Stimulated activated CD4-positive, alpha-beta T cell treated with anti-CD3 and anti-CD28 coated beads, Interleukin-15, amount 100 ng/mL, for 48 hours (primary cell): ENCODE results near the gene PLPP4.

Experiments used
- DNase-seq, 2 donors: peaks; one replicate each; pipeline ENCODE4 v3.0.0-alpha.2; 2020; ENCODE audit warnings: low read depth in 2 of 2

PLPP4 gene

DNA sequence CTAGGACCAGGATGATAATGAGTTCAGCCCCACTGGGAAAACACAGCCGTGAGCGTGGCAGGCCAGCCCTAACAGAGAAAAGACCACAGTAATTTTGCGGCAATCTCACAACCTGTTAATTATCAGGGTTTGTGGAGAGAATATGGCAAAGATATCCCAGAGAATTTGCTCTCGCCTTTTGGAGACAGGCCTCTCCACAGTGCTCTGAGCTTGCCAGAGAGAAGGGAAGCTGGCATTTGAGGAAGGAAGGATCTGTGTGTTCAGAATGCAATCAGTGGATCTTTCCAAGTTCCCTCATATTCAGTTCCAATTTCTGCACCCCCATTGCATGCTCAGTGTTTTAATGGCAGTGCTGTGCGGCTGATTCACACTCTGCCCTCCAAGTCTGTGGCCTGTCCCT is 60.2 kb downstream of the PLPP4 start:
- DNase-seq = no peak

DNA sequence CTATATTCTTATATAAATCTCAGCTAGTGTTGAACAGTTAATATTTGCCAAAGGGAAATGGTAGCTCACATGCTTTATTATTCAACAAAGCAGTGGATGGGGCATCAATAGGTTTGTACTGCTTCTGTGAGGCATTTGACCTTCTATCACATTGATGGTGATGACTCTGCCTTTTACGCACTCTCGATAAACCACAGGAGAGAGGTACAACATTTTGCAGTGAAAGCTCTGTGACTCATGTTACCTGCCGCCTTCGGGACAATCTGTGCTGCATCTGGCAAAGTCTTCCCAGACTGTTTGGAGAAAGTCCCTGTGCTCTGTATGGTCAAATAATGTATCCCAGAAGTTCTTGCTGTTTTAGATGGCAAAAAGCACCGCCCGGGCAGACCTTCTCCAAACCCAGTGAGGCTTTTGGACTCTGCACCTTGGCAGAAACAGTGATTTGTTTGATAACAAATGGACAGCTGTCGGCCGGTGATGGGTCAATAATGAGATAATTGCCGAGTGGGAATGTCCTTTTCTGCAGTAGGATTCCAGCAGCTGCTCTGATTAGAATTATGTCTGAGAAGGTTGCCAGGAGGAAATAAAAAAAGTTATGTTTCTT is 61.0 kb downstream of the PLPP4 start:
- DNase-seq = no peak

DNA sequence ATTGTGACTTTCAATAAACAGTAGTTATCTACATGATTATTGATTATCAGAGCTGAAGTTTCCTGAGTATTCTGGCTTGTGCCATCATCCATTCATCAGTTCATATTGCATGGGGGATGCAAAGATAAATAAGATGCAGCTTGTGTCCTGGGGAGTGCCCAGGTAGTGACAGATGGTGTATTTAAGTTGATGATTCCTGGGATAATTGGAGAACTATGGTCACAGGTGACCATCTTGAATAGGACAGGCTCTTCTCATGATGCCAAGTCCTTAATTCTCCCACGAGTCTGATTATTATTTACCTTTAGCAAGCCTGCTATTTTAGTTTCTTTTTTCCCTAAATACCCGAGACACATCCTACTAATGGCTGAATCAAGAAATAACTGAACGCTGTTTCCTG is 64.9 kb downstream of the PLPP4 start:
- no peak for DNase-seq

DNA sequence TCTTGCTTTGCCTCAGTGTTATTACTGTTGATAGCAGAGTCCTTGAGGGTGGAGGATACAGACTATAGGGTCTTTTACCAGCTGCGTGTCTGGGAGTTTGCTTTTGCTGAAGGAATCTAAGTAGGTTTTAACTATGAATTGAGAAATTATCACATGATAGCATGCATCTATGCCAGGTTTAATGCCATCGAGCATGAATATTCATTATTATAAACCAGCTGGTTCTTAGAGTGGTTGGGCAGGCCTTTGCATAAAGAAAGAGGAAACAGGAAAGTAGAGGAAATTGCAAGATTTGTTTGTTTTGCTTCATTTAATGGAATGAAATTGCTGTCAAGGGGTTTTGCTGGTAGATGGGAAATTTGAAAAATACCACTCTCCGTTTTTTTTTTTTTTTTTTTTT is 70.7 kb downstream of the PLPP4 start:
- DNase-seq = no peak

DNA sequence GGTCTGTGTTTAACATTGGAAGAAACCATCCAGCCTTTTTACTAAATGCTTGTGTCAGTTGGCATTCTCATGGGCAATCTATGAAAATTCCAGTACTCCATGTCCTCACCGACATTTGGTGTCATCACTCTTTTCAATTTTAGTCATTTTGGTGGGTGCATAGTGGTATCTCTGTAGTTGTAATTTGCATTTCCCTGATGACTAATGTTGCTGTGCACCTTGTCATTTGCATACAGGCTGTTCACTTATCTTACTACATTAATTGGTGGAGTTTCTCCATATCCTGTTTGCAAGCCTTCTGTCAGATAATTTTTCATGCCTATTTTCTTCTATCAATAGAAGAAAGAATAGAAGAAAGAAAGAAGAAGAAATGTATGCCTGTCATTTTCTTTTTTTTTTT is 73.7 kb downstream of the PLPP4 start:
- no peak for DNase-seq

DNA sequence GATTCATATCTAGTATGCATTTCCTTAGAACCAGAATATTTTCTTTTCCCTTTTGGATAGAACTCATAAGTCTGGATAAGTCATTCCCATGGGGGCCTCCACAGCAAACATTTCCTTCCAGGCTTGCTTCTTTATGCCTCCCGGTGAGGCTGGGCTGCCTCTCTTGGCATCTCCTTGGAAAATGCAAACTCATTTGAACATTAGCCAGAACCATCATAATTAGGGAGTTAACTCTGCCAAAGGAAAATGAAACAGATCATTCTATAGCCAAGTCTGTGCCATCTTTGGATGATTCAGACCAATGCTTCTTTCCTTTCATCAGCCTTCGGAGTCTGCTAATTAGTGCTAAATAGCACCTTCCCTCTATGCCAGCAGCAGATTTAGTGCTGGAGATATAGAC is 81.1 kb downstream of the PLPP4 start:
- no peak for DNase-seq

DNA sequence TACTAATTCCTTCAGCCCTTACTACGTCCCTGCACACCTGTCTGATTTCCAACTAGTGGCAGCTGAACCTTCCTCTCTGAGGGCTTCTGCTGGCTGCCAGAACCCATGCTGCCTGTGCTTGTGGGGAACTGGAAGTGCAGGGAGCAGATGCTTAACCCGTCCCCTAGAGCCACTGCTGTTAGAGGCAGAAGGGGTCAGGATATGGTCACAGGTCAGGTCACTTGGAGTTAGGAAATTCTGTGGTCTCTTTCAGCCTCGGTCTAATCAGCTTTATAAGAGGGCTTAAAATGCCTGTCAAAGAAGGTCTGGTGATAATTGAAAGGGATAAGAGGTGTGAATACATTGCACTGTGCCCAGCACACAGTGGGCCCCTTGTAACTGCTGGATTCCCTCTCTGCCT is 82.0 kb downstream of the PLPP4 start:
- DNase-seq = no peak

DNA sequence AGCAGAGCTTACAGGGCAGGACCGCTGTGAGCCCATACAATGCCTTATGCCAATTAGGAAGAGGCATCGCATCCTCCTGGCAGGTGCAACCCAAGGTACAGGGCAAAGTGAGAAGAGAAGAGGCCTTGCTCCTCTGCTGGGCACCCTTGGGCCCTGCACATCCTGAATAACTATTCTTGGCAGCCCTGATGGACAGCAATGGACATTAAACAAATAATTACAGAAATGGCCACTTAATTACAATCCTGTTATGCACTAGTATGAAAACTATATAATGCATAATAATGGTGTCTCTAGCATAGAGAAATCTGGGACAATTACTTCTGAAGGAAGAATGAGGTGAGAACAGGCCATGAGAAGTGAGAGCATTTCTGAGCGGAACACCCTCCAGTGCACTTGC is 83.5 kb downstream of the PLPP4 start:
- DNase-seq = no peak

DNA sequence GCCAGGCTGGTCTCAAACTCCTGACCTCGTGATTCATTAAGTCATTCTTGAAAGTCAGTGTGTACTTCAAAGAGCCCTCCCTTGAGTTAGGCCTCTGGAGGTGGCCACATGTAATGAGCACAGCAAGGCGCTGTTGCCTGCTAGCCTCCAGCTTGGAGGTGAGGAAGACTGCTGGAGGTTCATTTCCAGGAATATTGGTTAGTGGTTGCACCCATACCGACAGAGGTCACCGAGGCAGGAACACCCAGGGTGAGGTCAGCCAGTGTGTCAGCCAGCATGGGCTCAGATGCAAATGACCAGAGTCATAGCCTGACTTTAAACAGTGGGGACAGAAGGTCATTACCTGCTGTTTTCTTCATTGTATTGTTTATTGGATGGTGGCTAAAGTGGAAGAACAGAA is 85.0 kb downstream of the PLPP4 start:
- no peak for DNase-seq

DNA sequence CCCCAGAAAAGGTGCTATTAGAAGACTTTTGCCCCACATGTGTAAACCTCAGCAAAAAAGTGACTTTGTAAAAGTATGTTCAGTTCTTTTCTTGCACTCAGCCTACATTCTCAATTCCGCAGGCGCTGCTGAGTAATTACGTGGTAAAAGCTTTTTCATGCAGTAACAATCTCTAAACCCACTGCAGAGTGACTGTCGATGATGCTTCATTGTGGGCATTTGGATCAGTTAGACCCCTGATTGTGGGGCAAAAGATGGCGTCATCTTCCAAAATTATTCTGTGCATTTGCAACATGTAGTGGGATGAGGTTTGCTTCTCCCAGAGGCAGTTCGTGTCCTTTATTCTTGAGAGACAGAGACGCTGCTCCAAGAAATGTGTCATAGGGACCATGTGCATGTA is 85.6 kb downstream of the PLPP4 start:
- no peak for DNase-seq

DNA sequence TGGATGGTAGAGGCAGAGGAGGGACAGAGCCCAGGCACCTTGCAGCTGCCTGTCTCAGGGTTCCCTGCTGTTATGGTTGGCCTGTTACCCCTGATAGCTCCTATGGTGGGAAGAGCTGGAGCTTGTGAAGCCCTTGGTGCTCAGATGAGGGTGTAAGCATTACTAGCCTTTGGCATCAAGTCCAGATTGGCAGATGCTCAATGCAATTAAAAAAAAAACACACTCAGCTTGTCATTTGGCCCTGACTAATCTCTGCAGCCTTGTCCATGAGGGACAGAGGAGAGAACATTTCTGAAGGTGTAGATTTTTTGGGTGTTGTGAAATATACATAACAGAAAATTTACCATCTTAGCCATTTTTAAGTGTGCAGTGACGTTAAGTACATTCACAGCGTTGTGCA is 86.3 kb downstream of the PLPP4 start:
- DNase-seq = no peak

DNA sequence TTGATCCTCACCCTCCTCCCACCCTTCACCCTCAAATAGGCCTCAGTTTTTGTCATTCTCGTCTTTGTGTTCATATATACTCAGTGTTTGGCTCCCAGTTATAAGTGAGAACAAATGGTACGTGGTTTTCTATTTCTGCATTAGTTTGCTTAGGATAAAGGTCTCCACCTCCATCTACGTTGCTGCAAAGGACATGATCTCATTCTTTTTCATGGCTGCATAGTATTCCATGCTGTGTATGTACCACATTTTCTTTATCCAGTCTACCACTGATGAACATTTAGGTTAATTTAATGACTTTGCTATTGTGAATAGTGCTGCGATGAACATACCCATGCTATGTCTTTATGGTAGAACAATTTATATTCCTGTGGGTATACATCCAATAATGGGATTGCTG is 91.2 kb downstream of the PLPP4 start:
- DNase-seq = no peak

DNA sequence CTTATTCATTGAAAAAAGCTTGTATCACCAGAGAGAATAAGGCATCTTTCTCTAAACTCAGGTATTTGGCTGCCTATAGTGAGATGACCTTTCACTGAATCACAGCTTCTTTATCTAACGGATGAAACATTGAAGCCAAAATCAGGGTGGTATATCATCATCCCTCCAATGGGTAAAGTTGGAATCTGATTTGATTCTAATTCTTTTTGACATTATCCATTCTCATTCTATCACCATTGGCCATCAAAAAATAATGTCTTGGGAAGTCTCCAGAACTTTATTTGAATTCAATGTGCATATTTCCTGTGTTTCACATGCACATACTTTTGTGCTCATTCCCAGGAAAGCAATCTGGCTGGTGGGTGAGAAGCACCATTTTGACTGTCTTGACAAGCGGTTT is 95.2 kb downstream of the PLPP4 start:
- DNase-seq = no peak

DNA sequence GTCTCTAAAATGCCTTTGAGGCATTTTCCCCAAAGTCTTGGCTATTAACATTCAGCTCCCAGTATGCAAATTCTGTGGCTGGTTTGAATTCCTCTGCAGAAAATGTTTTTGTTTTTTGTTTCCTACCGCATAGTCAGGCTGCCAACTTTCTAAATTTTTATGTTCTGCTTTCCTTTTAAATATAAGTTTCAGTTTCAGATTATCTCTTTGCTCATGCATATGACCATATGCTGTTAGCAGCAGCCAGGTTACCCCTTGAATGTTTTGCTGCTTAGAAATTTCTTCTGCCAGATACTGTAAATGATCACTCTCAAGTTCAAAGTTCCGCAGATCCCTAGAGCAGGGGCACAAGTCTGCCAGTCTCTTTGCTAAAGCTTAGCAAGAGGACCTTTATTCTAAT is 96.9 kb downstream of the PLPP4 start:
- DNase-seq = no peak

DNA sequence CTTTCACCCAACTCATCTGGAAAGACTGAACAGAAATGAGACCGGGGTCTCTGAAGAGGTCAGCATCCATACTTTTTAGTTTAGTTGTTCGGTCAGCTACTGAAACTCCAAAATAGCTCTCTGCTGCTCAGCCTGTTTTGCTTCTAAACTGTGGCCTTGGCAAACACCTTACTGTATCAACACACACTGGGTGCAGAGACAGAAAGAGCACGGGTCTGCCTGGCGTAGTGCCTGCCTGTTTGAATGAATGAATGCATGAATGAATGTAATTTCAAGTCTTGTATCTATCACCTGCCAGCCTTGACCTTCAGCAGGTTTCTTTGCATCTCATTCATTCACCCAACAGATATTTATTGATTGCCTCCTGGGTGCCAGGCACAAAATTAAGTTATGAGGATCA is 98.4 kb downstream of the PLPP4 start:
- no peak for DNase-seq

DNA sequence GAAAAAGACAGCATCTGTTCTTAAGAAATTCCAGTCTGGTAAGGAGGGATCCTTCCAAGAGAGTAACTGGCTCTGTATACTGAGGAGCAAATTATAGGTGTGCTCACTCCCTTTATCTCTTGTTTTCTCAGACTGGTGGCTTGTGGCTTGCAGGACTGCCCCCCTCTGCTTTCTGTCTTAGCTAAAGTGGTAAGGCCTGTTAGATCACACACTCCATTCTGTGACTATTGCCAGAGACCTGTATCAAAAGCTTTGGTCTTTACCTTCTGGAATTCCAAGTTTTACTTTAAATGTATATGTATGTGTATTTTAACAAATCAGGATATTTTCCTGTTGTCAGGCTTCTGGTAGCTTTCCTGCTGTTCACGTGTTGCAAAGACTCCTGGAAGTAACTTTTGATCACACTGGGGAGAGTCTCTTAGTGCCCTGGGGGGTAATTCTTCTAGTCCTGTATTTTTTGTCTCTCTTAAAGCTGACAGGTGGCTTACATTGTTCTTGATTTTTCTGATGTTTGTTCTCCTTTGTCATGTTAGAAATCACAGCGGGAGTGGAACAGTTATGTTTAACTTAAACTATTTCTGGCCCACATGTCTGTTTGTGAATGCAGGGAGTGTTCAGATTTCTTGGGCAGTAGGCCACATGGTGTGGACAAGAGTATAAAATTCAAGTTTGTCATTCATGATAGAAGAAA is 99.0 kb downstream of the PLPP4 start:
- DNase-seq = no peak

DNA sequence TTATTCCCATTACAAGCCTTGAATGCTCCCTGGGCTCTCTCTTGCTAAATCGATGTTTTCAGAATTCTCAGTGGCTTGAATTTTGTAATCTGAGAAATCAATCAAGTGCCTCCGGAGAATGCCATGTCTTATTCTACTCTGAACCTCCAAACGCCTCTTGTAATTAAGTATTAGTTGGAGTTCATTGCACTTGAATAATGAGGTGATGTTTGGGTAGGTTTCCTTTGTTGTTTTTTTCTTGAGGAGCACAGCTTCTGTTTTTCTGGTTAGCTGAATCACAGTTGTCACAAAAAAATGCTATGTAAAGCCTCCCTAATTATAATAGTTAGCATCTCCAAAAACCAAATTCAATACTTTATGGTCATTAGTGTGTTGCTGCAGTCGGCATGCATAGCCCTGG is 100.3 kb downstream of the PLPP4 start:
- no peak for DNase-seq

DNA sequence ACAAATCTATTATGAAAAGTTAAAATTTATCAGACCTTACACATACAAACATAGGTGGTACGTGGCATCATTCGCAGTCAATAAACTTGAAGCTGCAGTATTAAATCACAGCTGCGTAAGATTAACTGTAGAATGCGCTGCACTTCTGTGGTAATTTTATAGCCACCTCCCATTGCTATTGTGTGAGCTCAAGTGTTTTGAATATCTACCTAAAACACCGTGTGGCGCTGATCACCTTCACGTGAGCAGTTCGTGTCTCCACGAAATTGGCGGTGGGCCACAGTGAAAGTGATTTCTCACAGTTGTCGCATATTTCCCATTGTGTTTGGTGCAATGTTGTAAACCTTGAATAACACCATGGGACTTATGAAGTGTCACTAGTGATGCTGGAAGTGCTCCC is 102.8 kb downstream of the PLPP4 start:
- no peak for DNase-seq

DNA sequence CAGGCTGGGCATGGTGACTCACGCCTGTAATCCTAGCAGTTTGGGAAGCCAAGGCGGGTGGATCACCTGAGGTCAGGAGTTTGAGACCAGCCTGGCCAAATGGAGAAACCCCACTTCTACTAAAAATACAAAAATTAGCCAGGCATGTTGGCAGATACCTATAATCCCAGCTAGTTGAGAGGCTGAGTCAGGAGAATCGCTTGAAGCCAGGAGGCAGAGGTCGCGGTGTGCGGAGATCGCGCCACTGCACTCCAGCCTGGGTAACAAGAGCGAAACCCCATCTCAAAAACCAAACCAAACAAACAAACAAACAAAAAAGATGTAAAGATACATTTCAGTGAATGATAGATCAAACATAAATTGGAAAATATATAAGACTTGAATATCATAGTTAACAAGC is 105.9 kb downstream of the PLPP4 start:
- DNase-seq = no peak

DNA sequence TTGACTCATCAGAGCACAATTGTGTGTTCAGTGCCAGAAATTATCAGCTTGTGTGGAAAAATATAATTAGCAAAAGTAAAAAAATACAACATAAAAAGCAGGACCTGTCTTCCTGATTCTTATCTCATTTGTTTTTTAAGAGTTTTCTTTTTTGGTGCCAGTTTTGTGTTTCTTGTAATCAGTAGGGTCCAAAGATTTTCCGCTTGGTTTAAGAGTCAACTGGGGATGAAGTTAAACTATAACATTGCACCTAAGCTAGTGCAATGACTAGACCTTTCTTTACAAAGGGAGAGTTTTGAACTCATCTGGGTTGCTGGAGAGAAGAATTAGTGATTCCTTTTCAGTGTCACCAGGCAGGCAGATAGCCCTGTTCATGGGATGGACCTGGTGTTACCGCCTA is 113.4 kb downstream of the PLPP4 start:
- DNase-seq = no peak

DNA sequence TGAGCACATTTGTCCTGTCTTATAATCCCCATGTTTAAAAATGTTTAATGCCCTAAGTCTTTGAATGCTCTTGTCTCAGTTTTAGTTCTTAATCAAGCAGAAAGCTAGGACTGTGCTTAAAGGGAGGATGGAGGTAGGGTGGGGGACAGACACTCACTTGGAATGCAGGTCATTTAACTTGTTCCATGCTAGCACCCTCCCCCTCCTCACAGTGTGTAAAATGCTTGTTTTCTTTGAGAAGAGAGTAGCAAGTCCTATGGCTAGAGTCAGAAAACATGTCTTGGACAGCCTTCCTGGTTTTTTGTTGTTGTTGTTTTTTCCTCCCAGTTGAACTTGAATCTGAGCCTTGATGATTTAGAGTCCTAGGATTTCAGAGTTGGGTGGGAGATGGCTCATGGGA is 114.2 kb downstream of the PLPP4 start:
- no peak for DNase-seq

DNA sequence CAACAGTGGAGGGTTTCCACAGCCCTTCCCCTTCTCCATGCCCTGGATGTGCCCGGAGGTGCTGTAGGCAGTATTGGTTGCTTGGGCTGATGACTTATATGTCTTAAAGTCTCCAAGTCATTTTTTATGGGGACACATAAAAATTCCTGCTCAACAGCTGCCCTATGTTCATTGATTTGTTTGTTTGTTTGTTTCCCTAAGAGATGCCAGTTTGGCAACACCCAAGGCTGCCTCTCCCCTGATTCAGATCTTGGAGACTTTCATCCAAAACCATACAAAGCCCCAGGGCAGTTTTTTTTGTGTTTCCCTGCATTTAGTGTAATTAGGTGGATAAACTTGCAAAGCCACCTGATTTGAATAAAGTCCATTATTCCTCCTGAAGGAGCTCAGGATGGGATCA is 115.3 kb downstream of the PLPP4 start:
- no peak for DNase-seq

DNA sequence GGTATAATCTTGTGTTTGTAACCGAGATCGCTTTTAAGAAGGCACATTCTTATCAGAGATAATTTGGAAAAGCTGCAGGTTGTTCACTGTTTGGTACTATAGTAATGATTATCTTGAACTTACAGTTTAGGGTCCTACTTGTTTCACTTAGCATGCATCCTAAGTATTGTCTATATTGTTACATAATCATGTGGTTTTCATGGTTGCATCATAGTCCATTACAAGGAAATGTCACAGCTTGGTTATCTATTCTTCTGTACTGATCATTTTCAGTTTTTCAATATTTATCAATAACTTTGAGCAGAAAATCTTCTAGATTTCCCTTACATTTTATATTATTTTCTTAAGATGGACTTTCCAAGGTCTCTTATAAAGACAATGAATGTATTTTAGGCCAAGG is 116.3 kb downstream of the PLPP4 start:
- DNase-seq = no peak

DNA sequence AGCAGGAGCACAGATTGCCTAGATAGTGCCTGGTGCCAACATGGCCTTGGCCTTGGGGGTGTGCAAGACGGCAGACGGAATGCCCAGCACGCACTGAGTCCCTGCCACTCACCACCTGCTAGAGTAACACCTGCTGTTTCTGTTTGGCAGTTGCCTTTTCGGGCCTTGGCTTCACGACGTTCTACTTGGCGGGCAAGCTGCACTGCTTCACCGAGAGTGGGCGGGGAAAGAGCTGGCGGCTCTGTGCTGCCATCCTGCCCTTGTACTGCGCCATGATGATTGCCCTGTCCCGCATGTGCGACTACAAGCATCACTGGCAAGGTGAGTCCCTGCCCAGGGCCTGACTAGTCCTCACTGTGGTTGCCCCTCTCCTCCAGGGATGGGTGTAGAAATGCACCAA is 118.0 kb downstream of the PLPP4 start:
- DNase-seq = no peak
